GM18520 (cell line): ENCODE data around the gene AKAP8L.
"Not testable (repeated sequence)": the region's sequence is repeated elsewhere in the genome, so short reads cannot be mapped to it uniquely, and the experiment has no call there.

Experiments
- ATAC-seq: cut with Tn5 transposase; IDR thresholded peaks from one replicate; pipeline ENCODE4 v1.9.1; 2021; ENCODE audit not compliant: unreplicated experiment

Gene AKAP8L

GRCh38 chr19:15381864-15382263, 36.9 kb downstream of the AKAP8L start:
- no peak for ATAC-seq

- no peak for ATAC-seq
These were observed 37.4 kb downstream of the AKAP8L start for GRCh38 chr19:15381429-15381828.

GRCh38 chr19:15379999-15380647, 38.7 kb downstream of the AKAP8L start:
- peak; percentile 6 for ATAC-seq

- peak; percentile 76 for ATAC-seq
These were observed 39.4 kb downstream of the AKAP8L start, which contains the start of gene AKAP8 for GRCh38 chr19:15379083-15379998. TSS of gene AKAP8 (minus strand) at chr19:15379787. CDS start at chr19:15379731, 56 bp downstream.

GRCh38 chr19:15378534-15379082, 40.2 kb downstream of the AKAP8L start:
- ATAC-seq = no peak

GRCh38 chr19:15374796-15375440, 43.9 kb downstream of the AKAP8L start:
- no peak for ATAC-seq

GRCh38 chr19:15374105-15374651, 44.6 kb downstream of the AKAP8L start:
- no peak for ATAC-seq

GRCh38 chr19:15373644-15374043, 45.1 kb downstream of the AKAP8L start:
- ATAC-seq = no peak

- no peak for ATAC-seq
These were observed 45.9 kb downstream of the AKAP8L start for GRCh38 chr19:15372891-15373301.

- ATAC-seq = no peak
These were observed 46.3 kb downstream of the AKAP8L start for GRCh38 chr19:15372470-15372869.

- no peak for ATAC-seq
These were observed 46.9 kb downstream of the AKAP8L start for GRCh38 chr19:15371786-15372380.

GRCh38 chr19:15371119-15371518, 47.7 kb downstream of the AKAP8L start:
- ATAC-seq = no peak

GRCh38 chr19:15369594-15369891, 49.2 kb downstream of the AKAP8L start:
- no peak for ATAC-seq

- ATAC-seq = no peak
These were observed 49.8 kb downstream of the AKAP8L start for GRCh38 chr19:15368798-15369593.

GRCh38 chr19:15368051-15368632, 50.6 kb downstream of the AKAP8L start:
- no peak for ATAC-seq

- no peak for ATAC-seq
These were observed 51.3 kb downstream of the AKAP8L start for GRCh38 chr19:15367439-15367838.

- no peak for ATAC-seq
These were observed 53.5 kb downstream of the AKAP8L start for GRCh38 chr19:15365264-15365663.

GRCh38 chr19:15363791-15364190, 55.0 kb downstream of the AKAP8L start:
- ATAC-seq = not testable (repeated sequence)

GRCh38 chr19:15363048-15363447, 55.7 kb downstream of the AKAP8L start:
- ATAC-seq = not testable (repeated sequence)

- not testable (repeated sequence) for ATAC-seq
These were observed 58.8 kb downstream of the AKAP8L start for GRCh38 chr19:15360015-15360414.
